Measurements from ENCODE around the gene HSH2D.

Gene HSH2D

DNA sequence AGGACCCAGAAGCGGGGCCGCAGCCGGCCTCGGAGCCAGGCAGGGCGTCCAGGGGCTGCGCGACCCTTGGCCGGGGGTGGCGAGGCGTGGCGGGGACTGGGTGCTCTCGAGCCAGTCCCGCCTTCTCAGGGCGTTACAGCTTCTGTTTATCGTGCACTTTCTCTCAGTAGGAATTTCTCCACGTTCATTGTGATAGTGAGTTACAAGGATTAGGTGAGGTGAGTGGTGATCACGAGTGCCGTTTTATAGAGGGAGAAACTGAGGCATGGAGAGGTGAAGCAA is 54.8 kb downstream of the HSH2D start:
- no peak for DNase-seq

- no peak for DNase-seq
Observed at GRCh38 chr19:16199275-16199932, 55.9 kb downstream of the HSH2D start.

DNA sequence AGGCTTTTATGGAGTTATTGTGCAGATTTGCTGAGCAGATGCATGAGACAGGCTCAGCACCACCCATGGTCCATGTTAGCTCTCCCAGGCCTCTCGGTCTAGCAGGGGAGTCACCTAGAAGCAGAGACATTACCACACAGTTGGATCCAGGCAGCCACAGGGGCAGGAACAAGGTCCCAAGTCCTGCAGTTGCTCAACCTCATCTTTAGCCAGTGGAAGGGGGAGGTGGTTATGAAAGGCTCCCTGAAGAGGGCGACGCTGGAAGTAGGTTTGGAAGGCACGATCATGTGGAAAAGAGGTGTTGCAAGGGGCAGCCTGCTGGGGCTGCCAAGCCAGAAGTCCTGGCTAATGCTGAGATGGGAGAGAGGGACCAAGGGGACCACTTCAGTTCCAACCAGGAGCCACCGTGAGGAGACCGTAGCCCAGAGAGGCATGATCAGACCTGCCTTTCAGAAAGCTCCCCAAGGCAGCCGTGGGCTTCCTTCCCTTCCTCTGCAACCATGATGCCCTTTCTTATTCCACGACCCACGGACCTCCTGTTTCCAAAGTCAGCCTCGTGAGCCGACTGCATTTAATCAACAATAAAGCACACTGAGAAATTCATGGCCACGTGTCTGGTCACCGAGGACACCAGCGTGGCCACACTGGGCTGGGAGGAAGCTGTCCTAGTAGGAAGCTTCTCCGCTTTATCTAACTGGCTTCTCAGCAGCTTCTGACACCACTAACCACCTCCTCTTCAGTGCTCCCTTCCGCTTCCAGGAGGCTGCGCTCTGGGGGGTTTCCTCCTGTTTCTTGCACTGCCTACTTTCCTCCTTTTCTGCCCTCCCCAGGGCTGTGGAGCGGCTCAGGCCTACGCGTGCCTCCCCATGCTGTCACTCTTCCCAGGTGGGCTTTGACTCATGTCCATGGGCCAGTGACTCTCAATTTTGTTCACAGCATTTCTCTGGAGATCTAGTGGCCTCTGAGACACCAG is 56.8 kb downstream of the HSH2D start:
- no peak for DNase-seq

DNA sequence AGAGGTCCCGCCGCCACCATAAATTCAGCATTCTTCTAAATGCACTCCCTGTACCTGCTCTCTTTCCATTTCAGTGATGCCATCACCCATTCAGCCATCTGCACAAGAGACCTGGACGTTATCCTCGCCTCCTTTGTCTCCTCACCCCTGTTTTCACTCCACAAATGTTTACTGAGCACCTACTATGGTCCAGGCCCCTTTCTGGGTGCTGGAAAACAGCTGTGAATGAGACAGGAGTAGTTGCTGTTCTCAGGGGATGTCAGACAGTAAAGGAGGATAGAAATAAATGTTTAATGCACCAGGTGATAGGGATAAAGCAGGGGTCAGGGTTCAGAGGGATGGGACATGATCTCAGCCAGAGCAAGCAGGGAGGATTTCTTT is 57.5 kb downstream of the HSH2D start:
- DNase-seq: no peak

DNA sequence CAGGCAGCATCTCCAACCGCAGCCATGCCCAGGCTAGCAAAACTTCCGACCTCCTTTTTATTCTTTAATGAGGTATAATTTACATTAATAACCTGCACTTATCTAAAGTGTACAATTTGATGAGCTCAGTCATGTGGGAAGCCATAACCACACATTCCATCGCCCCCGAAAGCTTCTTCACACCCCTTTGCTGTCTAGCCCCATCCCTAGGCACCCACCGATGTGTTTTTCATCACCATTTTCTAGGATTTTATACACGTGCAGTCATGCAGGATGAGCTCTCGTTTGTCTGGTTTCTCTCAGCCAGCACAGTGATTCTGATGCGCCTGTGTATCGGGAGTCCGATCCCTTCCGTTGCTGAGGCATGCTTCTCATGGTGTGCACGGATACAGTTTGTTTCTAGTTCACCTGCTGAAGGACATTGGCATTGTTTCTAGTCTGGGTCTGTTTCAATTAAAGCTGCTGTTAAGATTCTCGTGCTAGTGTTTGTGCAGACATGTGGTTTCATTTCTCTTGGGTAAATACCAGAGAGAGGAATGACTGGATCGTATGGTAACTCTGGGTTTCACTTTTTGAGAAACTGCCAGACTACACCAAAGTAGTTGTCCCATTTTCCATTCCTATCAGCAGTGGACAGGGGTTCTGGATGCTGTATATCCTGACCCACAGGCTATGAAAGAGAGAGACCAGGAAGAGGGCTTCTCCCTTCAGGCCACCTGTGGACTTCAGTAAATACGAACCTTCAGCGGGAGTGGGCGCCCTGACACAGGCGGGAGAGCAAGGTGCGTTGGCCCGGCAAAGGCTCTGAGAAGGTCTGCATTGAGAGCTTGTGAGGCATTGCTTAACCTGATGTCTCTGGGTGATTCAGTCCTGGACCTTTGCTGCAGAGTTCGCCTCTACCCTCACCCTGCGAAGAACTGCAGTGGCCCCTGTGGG is 59.1 kb downstream of the HSH2D start:
- no peak for DNase-seq

DNA sequence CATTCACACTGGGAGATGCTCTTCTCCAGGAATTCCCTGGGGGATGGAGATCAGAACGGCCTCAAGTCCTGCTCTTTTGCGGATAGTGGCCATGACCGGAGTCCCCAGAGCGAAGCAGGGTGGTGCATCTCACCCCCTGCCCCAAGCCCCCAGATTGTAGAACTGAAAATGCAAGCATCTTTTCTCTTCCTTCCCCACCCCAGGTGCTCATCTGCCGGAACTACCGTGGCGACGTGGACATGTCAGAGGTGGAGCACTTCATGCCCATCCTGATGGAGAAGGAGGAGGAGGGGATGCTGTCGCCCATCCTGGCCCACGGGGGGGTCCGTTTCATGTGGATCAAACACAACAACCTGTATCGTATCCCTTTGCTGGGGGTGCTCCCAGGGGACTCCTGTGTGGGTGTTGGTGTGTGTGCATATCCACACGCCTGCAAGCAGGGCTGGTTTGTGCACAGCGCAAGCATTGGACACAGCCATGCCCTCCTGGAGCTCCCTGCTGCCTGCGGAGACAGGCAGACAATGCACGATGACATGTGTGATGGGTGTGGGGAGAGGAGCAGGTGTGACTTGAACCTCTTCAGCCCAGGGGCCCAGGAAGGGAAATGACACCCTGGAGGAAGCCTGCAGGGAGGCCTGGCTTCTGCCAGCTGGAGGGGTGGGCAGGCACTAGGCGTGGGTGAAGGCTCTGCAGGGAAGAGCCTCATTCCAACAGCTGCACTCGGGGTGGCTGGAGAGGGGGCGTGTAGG is 59.9 kb downstream of the HSH2D start:
- DNase-seq: no peak

GRCh38 chr19:16204005-16204294 is 60.5 kb downstream of the HSH2D start:
- DNase-seq: no peak

GRCh38 chr19:16205205-16206045 is 61.9 kb downstream of the HSH2D start:
- DNase-seq: no peak

DNA sequence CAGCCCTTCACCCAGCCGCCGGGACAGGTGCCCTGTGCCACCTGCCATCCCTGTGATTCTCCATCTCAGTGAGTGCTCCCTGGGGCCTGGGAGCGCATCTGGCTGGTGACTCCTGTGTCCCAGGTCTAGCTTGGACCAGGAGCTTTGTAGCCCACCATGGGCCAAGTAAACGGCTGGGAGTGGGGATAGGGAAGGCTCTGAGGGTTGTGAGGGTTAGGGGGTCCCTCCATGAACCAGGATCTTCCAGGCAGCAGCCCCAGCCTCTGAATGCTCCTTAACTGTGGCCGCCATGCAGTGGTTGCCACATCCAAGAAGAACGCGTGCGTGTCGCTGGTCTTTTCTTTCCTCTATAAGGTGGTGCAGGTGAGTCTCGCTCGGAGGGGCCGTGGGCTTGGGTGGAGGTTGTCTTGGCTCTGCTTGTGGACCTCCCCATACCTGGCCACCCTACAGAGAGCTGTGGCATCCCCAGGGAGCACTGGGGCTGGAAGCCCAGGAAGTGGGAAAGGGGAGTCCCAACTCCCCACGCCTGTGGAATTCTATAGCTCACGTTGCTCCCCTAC is 62.6 kb downstream of the HSH2D start:
- no peak for DNase-seq

- no peak for DNase-seq
Observed at GRCh38 chr19:16206637-16207036, 63.2 kb downstream of the HSH2D start.

DNA sequence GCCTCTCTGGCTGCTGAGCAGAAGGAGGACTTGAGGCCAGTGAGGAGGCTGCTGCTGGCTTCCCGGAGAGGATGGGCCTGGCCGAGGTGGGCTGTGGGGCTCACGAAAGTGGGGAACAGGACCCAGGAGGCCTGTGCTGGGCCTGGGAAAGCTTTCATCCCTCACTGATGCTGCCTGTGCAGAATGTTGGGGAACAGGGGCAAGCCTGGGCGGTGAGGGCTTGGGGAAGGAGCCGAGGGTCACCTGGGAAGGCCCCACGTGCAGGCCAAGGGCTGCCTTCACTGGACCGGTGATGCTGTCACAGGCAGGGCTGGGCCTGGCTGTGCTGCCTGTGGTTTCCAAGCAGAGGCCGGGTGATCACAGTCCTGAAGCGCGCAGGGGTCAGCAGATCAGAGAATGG is 63.6 kb downstream of the HSH2D start:
- DNase-seq: no peak

GRCh38 chr19:16207490-16208025 is 64.1 kb downstream of the HSH2D start:
- DNase-seq: no peak
